Ovary (tissue), 9 donors: ENCODE measurements around the gene SULT6B1. TPM values are rescaled to one million over a fixed set of nuclear protein-coding genes. Genes with fewer than 3 reads are reported as not detected.

Experiments used
- DNase-seq, 5 donors: peaks; one replicate each; pipeline ENCODE4 v3.0.0-alpha.2; 2019 to 2020
- H3K27ac ChIP-seq, 2 donors: fragments of 200-600 bp; one replicate each; pipeline versions ENCODE4 v1.5.1 to v1.8.0; 2019 to 2022
- H3K27me3 ChIP-seq: fragments of 200-600 bp; one replicate; pipeline ENCODE4 v1.8.0; 2022
- H3K36me3 ChIP-seq: fragments of 200-600 bp; sonication (generic); one replicate; pipeline ENCODE4 v1.5.1; 2019
- H3K4me1 ChIP-seq: one replicate; pipeline ENCODE4 v1.8.1; 2013; ENCODE audit warnings: mild to moderate bottlenecking, moderate library complexity; ENCODE audit not compliant: insufficient read depth
- H3K4me3 ChIP-seq: fragments of 200-600 bp; sonication (generic); one replicate; pipeline ENCODE4 v1.5.1; 2017
- H3K9me3 ChIP-seq, 2 donors: fragments of 200-600 bp in 1 of 2; sonication (generic) in 1 of 2; one replicate each; pipeline versions ENCODE4 v1.5.1 to v1.8.1; 2013 to 2019; ENCODE audit warnings: mild to moderate bottlenecking in 1 of 2, moderate library complexity in 1 of 2
- EP300 ChIP-seq: sonication (generic); formaldehyde crosslinking; IDR thresholded peaks from one replicate; pipeline ENCODE4 v1.6.1; 2017; ENCODE audit warnings: antibody characterized with exemption
- POLR2A ChIP-seq: fragments of 450-650 bp; IDR thresholded peaks from one replicate; pipeline ENCODE4 v1.6.1; 2017; ENCODE audit warnings: antibody characterized with exemption, mild to moderate bottlenecking, moderate library complexity
- WGBS, 3 donors: extraction: QIAGEN DNeasy Blood & Tissue Kit in 1 of 3; methylation state at CpG; one replicate each; pipeline versions ENCODE4 v1.1.5 to v1.1.7; 2013 to 2017; 5-methylcytosine and 5-hydroxymethylcytosine counted together
- intact Hi-C, 4 donors: fragments of 100-400 bp; cut with DNase I; formaldehyde crosslinking; loops; one replicate each; pipeline versions ENCODE4 v1.11.0 to v1.15.1; 2022 to 2023
- polyA plus RNA-seq, 2 donors: library from polyadenylated mRNA; stranded (reverse); fragments of 200-250 nt in 1 of 2; fragments of 350-450 nt in 1 of 2; fragmentation: Illumina TruSeq in 1 of 2; extraction: RNeasy Lipid Tissue Mini Kit (QIAGEN cat#74804) in 1 of 2; gene quantifications; one replicate each; pipeline ENCODE4 v1.2.3, GENCODE V29; 2013 to 2014
- total RNA-seq, 7 donors: library from RNA; depleted of rRNA in 2 of 7; stranded (reverse); fragments of >200 nt in 2 of 7; fragmentation: NEBNext Ultra II Directional in 3 of 7; extraction: Animal tissue kit (Norgen Biotek cat#: 25700) in 3 of 7; gene quantifications; one replicate each; pipeline versions ENCODE4 v1.1.0 to v1.2.4, GENCODE V29; 2016 to 2023
- TF ChIP-seq, protein P1 (sequence below), 3 donors: fragments of 450-650 bp in 2 of 3; fragments of 200-600 bp in 1 of 3; IDR thresholded peaks; one replicate each; pipeline versions ENCODE4 v1.5.1 to v1.8.0; 2016 to 2022; ENCODE audit warnings: antibody characterized with exemption in 3 of 3, mild to moderate bottlenecking in 1 of 3
- donor health status: DM: no; HTN: no; CAD: no; lungs with moderate emphysema.
- donor health status: DM: no; HTN: no; CAD: no.
- donor health status: Bipolar disorder and iron deficiency.
- donor health status: DM: yes; HTN: yes; CAD: no.
- donor health status: DM: no; HTN: no; CAD: no.
- donor health status: DM: yes; HTN: yes; CAD: no.

Gene SULT6B1
- total and polyA plus RNA-seq, 9 donors = not detected

DNA sequence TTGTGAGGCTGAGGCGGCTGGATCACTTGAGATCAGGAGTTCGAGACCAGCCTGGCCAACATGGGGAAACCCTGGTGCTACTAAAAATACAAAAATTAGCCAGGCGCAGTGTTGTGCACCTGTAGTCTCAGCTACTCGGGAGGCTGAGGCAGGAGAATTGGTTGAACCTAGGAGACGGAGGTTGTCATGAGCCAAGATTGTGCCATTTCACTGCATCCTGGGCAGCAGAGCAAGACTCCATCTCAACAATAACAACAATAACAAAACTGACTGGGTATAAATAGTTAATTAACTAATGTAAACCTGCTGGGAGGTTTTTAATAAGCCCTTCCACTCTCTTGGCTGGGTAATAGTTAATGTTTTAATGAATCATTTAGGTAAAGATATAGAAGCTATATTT, 7.8 kb downstream of the SULT6B1 start:
- no peak overlapping the region for H3K27ac ChIP-seq
- no peak for DNase-seq
- intact Hi-C loops = no loop called here
- no peaks in the 10 kb centered on the region for H3K36me3 ChIP-seq
- no peak overlapping the region for H3K4me3 ChIP-seq
- WGBS, 3 donors = 91 to 95% (median 92%) methylated on average over 5 of the region's 5 CpGs
- TF ChIP-seq POLR2A (no peak), EP300 (no peak)
- TF ChIP-seq, protein P1, sequence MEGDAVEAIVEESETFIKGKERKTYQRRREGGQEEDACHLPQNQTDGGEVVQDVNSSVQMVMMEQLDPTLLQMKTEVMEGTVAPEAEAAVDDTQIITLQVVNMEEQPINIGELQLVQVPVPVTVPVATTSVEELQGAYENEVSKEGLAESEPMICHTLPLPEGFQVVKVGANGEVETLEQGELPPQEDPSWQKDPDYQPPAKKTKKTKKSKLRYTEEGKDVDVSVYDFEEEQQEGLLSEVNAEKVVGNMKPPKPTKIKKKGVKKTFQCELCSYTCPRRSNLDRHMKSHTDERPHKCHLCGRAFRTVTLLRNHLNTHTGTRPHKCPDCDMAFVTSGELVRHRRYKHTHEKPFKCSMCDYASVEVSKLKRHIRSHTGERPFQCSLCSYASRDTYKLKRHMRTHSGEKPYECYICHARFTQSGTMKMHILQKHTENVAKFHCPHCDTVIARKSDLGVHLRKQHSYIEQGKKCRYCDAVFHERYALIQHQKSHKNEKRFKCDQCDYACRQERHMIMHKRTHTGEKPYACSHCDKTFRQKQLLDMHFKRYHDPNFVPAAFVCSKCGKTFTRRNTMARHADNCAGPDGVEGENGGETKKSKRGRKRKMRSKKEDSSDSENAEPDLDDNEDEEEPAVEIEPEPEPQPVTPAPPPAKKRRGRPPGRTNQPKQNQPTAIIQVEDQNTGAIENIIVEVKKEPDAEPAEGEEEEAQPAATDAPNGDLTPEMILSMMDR (IDR thresholded peaks at IDR 0.05) = no peak
- no peaks in the 10 kb centered on the region for H3K9me3 ChIP-seq
- H3K27me3 ChIP-seq = no peaks in the 10 kb centered on the region
- no peaks in the 10 kb centered on the region for H3K4me1 ChIP-seq

DNA sequence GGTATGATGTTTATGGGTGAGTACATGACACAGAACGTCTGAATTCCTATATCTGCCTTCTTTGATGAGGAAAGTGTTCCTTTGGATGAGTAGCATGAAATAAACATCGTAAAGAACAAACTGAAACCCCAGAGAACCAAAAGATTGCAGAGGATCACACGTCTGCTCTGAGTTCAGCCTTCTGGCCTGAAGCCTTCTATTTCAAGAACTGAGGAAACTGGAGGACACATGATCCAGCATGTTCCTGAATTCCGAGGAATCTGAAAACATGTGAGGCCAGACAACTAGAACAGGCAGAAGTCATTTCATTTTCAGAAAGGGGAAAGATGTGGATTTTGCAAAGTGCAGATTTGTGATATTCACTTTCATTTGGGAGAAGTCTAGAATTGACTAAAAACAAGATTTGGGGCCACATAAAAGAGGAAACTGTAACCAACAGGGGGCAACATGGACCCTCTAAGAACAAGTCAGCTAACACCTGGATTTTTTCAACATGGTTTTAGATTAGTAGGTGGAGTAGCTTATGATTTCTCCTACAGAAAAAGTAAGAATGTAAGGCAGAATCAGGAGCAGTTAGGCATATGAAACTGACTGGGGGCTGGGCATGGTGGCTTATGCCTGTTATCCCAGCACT, 8.3 kb downstream of the SULT6B1 start:
- 29 to 46% (median 42%) methylated on average over 4 of the region's 4 CpGs for WGBS, 3 donors
- H3K4me3 ChIP-seq = no peak overlapping the region
- no peak for TF ChIP-seq POLR2A
- TF ChIP-seq, protein P1 (IDR thresholded peaks at IDR 0.05) = no peak
- H3K9me3 ChIP-seq = no peaks in the 10 kb centered on the region
- no peaks in the 10 kb centered on the region for H3K36me3 ChIP-seq
- no peaks in the 10 kb centered on the region for H3K27me3 ChIP-seq
- no peak for DNase-seq
- no peaks in the 10 kb centered on the region for H3K4me1 ChIP-seq
- intact Hi-C loops = no loop called here
- H3K27ac ChIP-seq = no peak overlapping the region

DNA sequence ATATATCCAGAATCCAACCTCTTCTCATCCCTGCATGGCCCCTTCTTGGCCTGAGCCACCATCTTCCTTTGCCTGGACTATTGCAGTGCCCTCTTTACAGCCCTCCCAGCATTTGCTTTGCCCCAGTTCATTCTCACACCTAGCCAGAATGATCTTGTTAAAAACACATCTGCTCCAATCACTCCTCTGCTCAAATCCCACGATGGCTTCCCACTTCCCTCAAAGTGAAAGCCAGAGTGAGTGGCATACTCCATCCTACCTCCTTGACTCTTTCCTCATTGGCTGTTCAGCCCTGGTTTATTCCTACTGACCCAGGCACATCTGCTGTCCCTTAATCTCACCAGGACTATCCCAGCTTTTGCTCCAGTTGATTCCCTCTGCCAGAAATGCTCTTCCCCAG, 14.7 kb downstream of the SULT6B1 start:
- 69 to 72% (median 70%) methylated on average over 1 of the region's 1 CpG for WGBS, 3 donors
- intact Hi-C loops = no loop called here
- Histone ChIP-seq H3K36me3 (no peaks in the 10 kb centered on the region), H3K4me1 (no peaks in the 10 kb centered on the region), H3K4me3 (no peak overlapping the region), H3K27ac (no peak overlapping the region), H3K27me3 (no peaks in the 10 kb centered on the region), H3K9me3 (no peaks in the 10 kb centered on the region)
- TF ChIP-seq, protein P1 (IDR thresholded peaks at IDR 0.05) = no peak
- TF ChIP-seq POLR2A (no peak), EP300 (no peak)
- no peak for DNase-seq

DNA sequence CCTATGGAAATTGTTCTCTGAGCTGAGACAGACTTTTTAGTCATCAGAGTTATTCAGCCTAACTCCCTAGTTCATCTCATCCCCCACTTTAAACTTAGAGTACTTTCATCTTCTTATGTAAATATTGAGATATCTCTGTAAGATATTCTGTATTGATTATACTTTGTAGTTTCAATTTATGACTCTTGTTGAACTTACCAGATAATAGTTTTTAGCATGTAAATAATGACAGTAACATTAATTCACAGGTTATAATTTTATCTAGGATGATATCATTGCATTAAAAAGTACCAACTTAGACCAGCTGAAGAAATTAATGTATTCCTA, 16.9 kb downstream of the SULT6B1 start:
- no peaks in the 10 kb centered on the region for H3K9me3 ChIP-seq
- no peak overlapping the region for H3K4me3 ChIP-seq
- no peaks in the 10 kb centered on the region for H3K36me3 ChIP-seq
- no peaks in the 10 kb centered on the region for H3K4me1 ChIP-seq
- H3K27me3 ChIP-seq = no peaks in the 10 kb centered on the region
- no peak for DNase-seq
- H3K27ac ChIP-seq = no peak overlapping the region
- TF ChIP-seq, protein P1 (IDR thresholded peaks at IDR 0.05) = no peak
- TF ChIP-seq POLR2A = no peak
- no peak for TF ChIP-seq EP300
- intact Hi-C loops = no loop called here
